Liver (tissue), 3 donors: ENCODE results near the gene KMT2B.

Source experiments
- RAD21 ChIP-seq, 2 donors: IDR thresholded peaks; 2 replicates each; pipeline ENCODE4 v1.6.1; 2016; ENCODE audit warnings: antibody characterized with exemption in 2 of 2, mild to moderate bottlenecking in 2 of 2
- TF ChIP-seq, protein P1 (sequence below): fragments of 150-350 bp; IDR thresholded peaks from 2 replicates; pipeline ENCODE4 v1.5.1; 2017; ENCODE audit warnings: improper control_type of control experiment, low read depth, low read length; ENCODE audit not compliant: missing input control
- donor health status: healthy.
- donor health status: healthy.

DNA sequence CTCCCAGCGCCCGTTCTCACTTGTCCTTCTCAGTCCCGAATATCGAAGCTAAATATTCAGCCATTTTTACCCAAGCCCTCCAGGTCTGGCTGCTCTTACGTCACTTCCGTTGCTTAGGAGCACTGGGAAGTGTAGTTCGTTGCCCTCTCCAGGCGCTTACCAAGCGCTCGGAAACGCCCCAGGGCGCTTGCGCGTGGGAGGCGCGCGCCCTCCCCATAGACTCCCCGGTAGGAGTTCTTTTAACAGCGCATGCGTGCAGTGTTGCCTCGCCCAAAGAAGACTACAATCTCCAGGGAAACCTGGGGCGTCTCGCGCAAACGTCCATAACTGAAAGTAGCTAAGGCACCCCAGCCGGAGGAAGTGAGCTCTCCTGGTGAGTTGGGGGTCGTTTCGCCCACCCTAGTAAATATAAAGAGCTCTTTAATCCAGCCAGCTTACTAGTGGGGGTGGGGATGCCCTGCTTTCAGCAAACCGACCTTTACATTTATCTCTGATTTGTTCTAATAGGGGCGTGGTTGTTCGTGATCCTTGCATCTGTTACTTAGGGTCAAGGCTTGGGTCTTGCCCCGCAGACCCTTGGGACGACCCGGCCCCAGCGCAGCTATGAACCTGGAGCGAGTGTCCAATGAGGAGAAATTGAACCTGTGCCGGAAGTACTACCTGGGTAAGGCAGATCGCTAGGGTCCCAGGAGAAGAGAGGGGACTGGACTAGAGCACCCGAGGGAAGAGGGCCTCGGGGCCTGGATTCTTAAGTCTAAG lies 27.7 kb downstream of the KMT2B start, which contains the start of the genes PSENEN and U2AF1L4:
- TF ChIP-seq, protein P1, sequence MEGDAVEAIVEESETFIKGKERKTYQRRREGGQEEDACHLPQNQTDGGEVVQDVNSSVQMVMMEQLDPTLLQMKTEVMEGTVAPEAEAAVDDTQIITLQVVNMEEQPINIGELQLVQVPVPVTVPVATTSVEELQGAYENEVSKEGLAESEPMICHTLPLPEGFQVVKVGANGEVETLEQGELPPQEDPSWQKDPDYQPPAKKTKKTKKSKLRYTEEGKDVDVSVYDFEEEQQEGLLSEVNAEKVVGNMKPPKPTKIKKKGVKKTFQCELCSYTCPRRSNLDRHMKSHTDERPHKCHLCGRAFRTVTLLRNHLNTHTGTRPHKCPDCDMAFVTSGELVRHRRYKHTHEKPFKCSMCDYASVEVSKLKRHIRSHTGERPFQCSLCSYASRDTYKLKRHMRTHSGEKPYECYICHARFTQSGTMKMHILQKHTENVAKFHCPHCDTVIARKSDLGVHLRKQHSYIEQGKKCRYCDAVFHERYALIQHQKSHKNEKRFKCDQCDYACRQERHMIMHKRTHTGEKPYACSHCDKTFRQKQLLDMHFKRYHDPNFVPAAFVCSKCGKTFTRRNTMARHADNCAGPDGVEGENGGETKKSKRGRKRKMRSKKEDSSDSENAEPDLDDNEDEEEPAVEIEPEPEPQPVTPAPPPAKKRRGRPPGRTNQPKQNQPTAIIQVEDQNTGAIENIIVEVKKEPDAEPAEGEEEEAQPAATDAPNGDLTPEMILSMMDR, result no peak
- no peak for TF ChIP-seq RAD21 (IDR thresholded peaks at IDR 0.05)
